HG03196 (cell line): Measurements from ENCODE around the gene TVP23B.
A peak's percentile ranks its signal among the peaks of the same experiment; 100 is the strongest.
"Not testable (repeated sequence)": the region's sequence is repeated elsewhere in the genome, so short reads cannot be mapped to it uniquely, and the experiment has no call there.

Experiments
- ATAC-seq: cut with Tn5 transposase; IDR thresholded peaks from one replicate; pipeline ENCODE4 v1.9.1; 2021; ENCODE audit not compliant: unreplicated experiment

Gene TVP23B

GRCh38 chr17:18780991-18781718 is at the start of gene TVP23B:
Gene TVP23B, plus strand, starts transcription at chr17:18781183. Its CDS starts 111 bp downstream, at chr17:18781294.
- peak; percentile 97 for ATAC-seq

- ATAC-seq: not testable (repeated sequence)
Measured at GRCh38 chr17:18732438-18732837, 48.5 kb upstream of the TVP23B start.

- ATAC-seq: not testable (repeated sequence)
Measured at GRCh38 chr17:18733350-18733749, 47.6 kb upstream of the TVP23B start.

GRCh38 chr17:18739616-18740391 is 41.2 kb upstream of the TVP23B start:
- ATAC-seq: not testable (repeated sequence)

GRCh38 chr17:18741228-18741627 is 39.8 kb upstream of the TVP23B start:
- ATAC-seq: not testable (repeated sequence)

- ATAC-seq: not testable (repeated sequence)
Measured at GRCh38 chr17:18743699-18744421, 37.1 kb upstream of the TVP23B start, which contains the start of gene FBXW10. Gene FBXW10, plus strand, starts transcription at chr17:18744054. Its CDS starts 191 bp downstream, at chr17:18744245.

GRCh38 chr17:18744726-18745125 is 36.3 kb upstream of the TVP23B start:
- ATAC-seq: not testable (repeated sequence)

- not testable (repeated sequence) for ATAC-seq
Measured at GRCh38 chr17:18746551-18746950, 34.4 kb upstream of the TVP23B start.

GRCh38 chr17:18747501-18747900 is 33.5 kb upstream of the TVP23B start:
- not testable (repeated sequence) for ATAC-seq

GRCh38 chr17:18750242-18750641 is 30.7 kb upstream of the TVP23B start:
- not testable (repeated sequence) for ATAC-seq

GRCh38 chr17:18753829-18754409 is 27.1 kb upstream of the TVP23B start:
- ATAC-seq: not testable (repeated sequence)

- not testable (repeated sequence) for ATAC-seq
Measured at GRCh38 chr17:18755969-18756368, 25.0 kb upstream of the TVP23B start.

GRCh38 chr17:18757368-18758044 is 23.5 kb upstream of the TVP23B start:
- ATAC-seq: not testable (repeated sequence)

GRCh38 chr17:18758344-18758743 is 22.6 kb upstream of the TVP23B start:
- ATAC-seq: not testable (repeated sequence)

GRCh38 chr17:18760221-18760620 is 20.8 kb upstream of the TVP23B start:
- ATAC-seq: not testable (repeated sequence)

- ATAC-seq: not testable (repeated sequence)
Measured at GRCh38 chr17:18770572-18770971, 10.4 kb upstream of the TVP23B start.

GRCh38 chr17:18771066-18771465 is 9.9 kb upstream of the TVP23B start:
- ATAC-seq: not testable (repeated sequence)

- no peak for ATAC-seq
Measured at GRCh38 chr17:18772471-18772870, 8.5 kb upstream of the TVP23B start.

GRCh38 chr17:18781805-18782204 is 822 bp downstream of the TVP23B start:
- ATAC-seq: not testable (repeated sequence)

GRCh38 chr17:18785933-18786332 is 5.0 kb downstream of the TVP23B start:
- not testable (repeated sequence) for ATAC-seq
